COLO668 (cell line): Measurements from ENCODE around the gene CC2D2B.
"Not testable (repeated sequence)": the region's sequence is repeated elsewhere in the genome, so short reads cannot be mapped to it uniquely, and the experiment has no call there.

Experiments used
- DNase-seq: peaks from one replicate; lab custom pipeline; 2025; ENCODE audit not compliant: unreplicated experiment; lab: John Stamatoyannopoulos, UW

The CC2D2B gene

GRCh38 chr10:96014473-96015102 is 106.8 kb downstream of the CC2D2B start:
- DNase-seq: no peak

- peak; percentile 53 for DNase-seq
These were observed 109.5 kb downstream of the CC2D2B start for GRCh38 chr10:96017191-96017687.

- DNase-seq: no peak
These were observed 113.6 kb downstream of the CC2D2B start for GRCh38 chr10:96021332-96021731.

GRCh38 chr10:96022739-96023138 is 115.0 kb downstream of the CC2D2B start:
- DNase-seq: no peak

- no peak for DNase-seq
These were observed 115.4 kb downstream of the CC2D2B start for GRCh38 chr10:96023168-96023567.

GRCh38 chr10:96025566-96025965 is 117.8 kb downstream of the CC2D2B start:
- DNase-seq: no peak

- DNase-seq: no peak
These were observed 126.8 kb downstream of the CC2D2B start for GRCh38 chr10:96034625-96035024.

GRCh38 chr10:96038476-96039387 is 131.0 kb downstream of the CC2D2B start:
- DNase-seq: peak; percentile 5

GRCh38 chr10:96041146-96041545 is 133.4 kb downstream of the CC2D2B start:
- DNase-seq: no peak

GRCh38 chr10:96043033-96043892 is 135.5 kb downstream of the CC2D2B start, which contains the start of gene CCNJ:
Gene CCNJ, plus strand, starts transcription at chr10:96043583. Its CDS starts 811 bp downstream, at chr10:96044394.
- DNase-seq: peak; percentile 91

- peak; percentile 58 for DNase-seq
These were observed 136.3 kb downstream of the CC2D2B start for GRCh38 chr10:96043893-96044715.

- no peak for DNase-seq
These were observed 137.0 kb downstream of the CC2D2B start for GRCh38 chr10:96044736-96045135.

- no peak for DNase-seq
These were observed 138.8 kb downstream of the CC2D2B start for GRCh38 chr10:96046546-96046945.

- DNase-seq: no peak
These were observed 139.4 kb downstream of the CC2D2B start for GRCh38 chr10:96047004-96047649.

GRCh38 chr10:96047925-96048324 is 140.2 kb downstream of the CC2D2B start:
- DNase-seq: not testable (repeated sequence)

GRCh38 chr10:96049340-96049739 is 141.6 kb downstream of the CC2D2B start:
- no peak for DNase-seq

GRCh38 chr10:96053985-96054384 is 146.2 kb downstream of the CC2D2B start:
- no peak for DNase-seq

GRCh38 chr10:96056787-96057186 is 149.0 kb downstream of the CC2D2B start:
- no peak for DNase-seq

- DNase-seq: no peak
These were observed 153.5 kb downstream of the CC2D2B start for GRCh38 chr10:96061232-96061631.

GRCh38 chr10:96072674-96073073 is 164.9 kb downstream of the CC2D2B start:
- DNase-seq: no peak
